K562 (cell line): ENCODE data around the gene ADORA1. TPM values are rescaled to one million over a fixed set of nuclear protein-coding genes. Genes with fewer than 3 reads are reported as not detected.

ENCODE experiments used
- ATAC-seq: fragments of 200-7000 bp; cut with Tn5 transposase; 3 replicates; pipeline ENCODE4 v1.9.1; 2020; ENCODE audit warnings: moderate library complexity
- BruUV-seq: library from RNA; stranded (reverse); fragments of 400-500 nt; replicated peaks from 2 replicates; lab custom pipeline; 2021; lab: Mats Ljungman, UMichigan
- CTCF ChIA-PET: fragments of 300-600 bp; formaldehyde crosslinking; extraction: SDS; loops from one replicate; lab custom pipeline; 2021; ENCODE audit warnings: low intra/inter-chr PET ratio; lab: Yijun Ruan, JAX
- POLR2A ChIA-PET: fragments of 300-600, 350-650 bp; sonication (Branson Sonifier 250); formaldehyde crosslinking; extraction: SDS; loops from one replicate; lab custom pipeline; 2021; ENCODE audit warnings: antibody characterized with exemption, inconsistent platforms; lab: Yijun Ruan, JAX
- DNase-seq, 4 experiments: peaks; one replicate each; pipeline versions ENCODE4 v3.0.0 to v3.0.0-alpha.2; 2011 to 2018; ENCODE audit warnings: low spot score in 3 of 4, mixed read lengths in 3 of 4; ENCODE audit errors: extremely low read depth in 1 of 4
- FAIRE-seq: peaks from 2 replicates; lab custom pipeline; 2011; peaks lifted over from hg19 to GRCh38; lab: Jason Lieb, UNC
- H2AFZ ChIP-seq: 2 replicates; pipeline ENCODE4 v1.6.0; 2011; ENCODE audit warnings: low read depth, low read length, control low read depth, inconsistent platforms
- H3K27ac ChIP-seq: fragments of 200-600 bp; 3 replicates; pipeline ENCODE4 v1.8.0; 2011; ENCODE audit warnings: low read depth, mild to moderate bottlenecking, control low read depth, inconsistent platforms, low read length, moderate library complexity, mixed read lengths; ENCODE audit errors: extremely low read depth
- H3K27me3 ChIP-seq, 2 experiments: fragments of 300-600 bp in 1 of 2; 2 replicates in 1 of 2; 3 replicates in 1 of 2; pipeline versions ENCODE4 v1.6.0 to v1.8.0; 2011; ENCODE audit warnings: inconsistent platforms in 2 of 2, low read length in 2 of 2, mild to moderate bottlenecking in 1 of 2, mixed read lengths in 1 of 2, moderate library complexity in 1 of 2; ENCODE audit not compliant: control insufficient read depth in 2 of 2, insufficient read depth in 2 of 2
- H3K36me3 ChIP-seq: fragments of 300-600 bp; 3 replicates; pipeline ENCODE4 v1.8.0; 2011; ENCODE audit warnings: mild to moderate bottlenecking, low read length, inconsistent platforms; ENCODE audit not compliant: control insufficient read depth, insufficient read depth
- H3K4me1 ChIP-seq, 2 experiments: fragments of 200-600 bp in 1 of 2; replicated peaks in 1 of 2; 2 replicates in 1 of 2; 3 replicates in 1 of 2; pipeline versions ENCODE4 v1.5.1 to v1.8.0; 2011; ENCODE audit warnings: inconsistent platforms in 2 of 2, low read length in 2 of 2, mild to moderate bottlenecking in 1 of 2, mixed read lengths in 1 of 2, moderate library complexity in 1 of 2; ENCODE audit not compliant: control insufficient read depth in 2 of 2, insufficient read depth in 2 of 2
- H3K4me2 ChIP-seq: 2 replicates; pipeline ENCODE4 v1.6.1; 2011; ENCODE audit warnings: low read length, control low read depth, inconsistent platforms, mixed read lengths; ENCODE audit not compliant: insufficient read depth
- H3K4me3 ChIP-seq: fragments of 200-600 bp; sonication (generic), shearing (Covaris generic); 2 replicates; pipeline ENCODE4 v1.5.1; 2016; ENCODE audit warnings: control low read depth, inconsistent platforms
- H3K79me2 ChIP-seq: fragments of 200-600 bp; 3 replicates; pipeline ENCODE4 v1.8.0; 2011; ENCODE audit warnings: low read length, inconsistent platforms; ENCODE audit not compliant: control insufficient read depth, insufficient read depth
- H3K9ac ChIP-seq, 2 experiments: 2 replicates each; pipeline versions ENCODE4 v1.6.0 to v1.6.1; 2011; ENCODE audit warnings: low read depth in 2 of 2, low read length in 2 of 2, control low read depth in 1 of 2, inconsistent platforms in 1 of 2, mild to moderate bottlenecking in 1 of 2, mixed read lengths in 1 of 2; ENCODE audit not compliant: insufficient read depth in 1 of 2
- H3K9me1 ChIP-seq: one replicate; pipeline ENCODE4 v1.6.0; 2011; ENCODE audit warnings: inconsistent platforms, mild to moderate bottlenecking, low read length, moderate library complexity; ENCODE audit not compliant: control insufficient read depth, insufficient read depth
- H3K9me3 ChIP-seq: replicated peaks from 2 replicates; pipeline ENCODE4 v1.5.1; 2011; ENCODE audit warnings: low read depth, low read length, inconsistent platforms; ENCODE audit not compliant: control insufficient read depth, insufficient read depth
- H4K20me1 ChIP-seq: replicated peaks from 2 replicates; pipeline ENCODE4 v1.6.1; 2011; ENCODE audit warnings: low read length, inconsistent platforms, mixed read lengths; ENCODE audit not compliant: control insufficient read depth, insufficient read depth
- BCL6 ChIP-seq: fragments of 250-450 bp; sonication (Bioruptor Pico); IDR thresholded peaks from 2 replicates; pipeline ENCODE4 v1.4.0; 2020
- FIP1L1 ChIP-seq: fragments of 200-400 bp; formaldehyde crosslinking; IDR thresholded peaks from 2 replicates; pipeline ENCODE4 v1.6.1; 2018; ENCODE audit warnings: mild to moderate bottlenecking, low read depth, low read length; ENCODE audit not compliant: poor library complexity, severe bottlenecking
- FOSL1 ChIP-seq: fragments of 200-800 bp; sonication (Bioruptor generic); conservative IDR thresholded peaks from 2 replicates; pipeline ENCODE4 v1.6.1; 2016; ENCODE audit warnings: missing genetic modification characterization, missing compliant biosample characterization
- GATAD2A ChIP-seq: fragments of 450-650 bp; IDR thresholded peaks from 2 replicates; pipeline ENCODE4 v1.6.1; 2017
- NR2C1 ChIP-seq, 2 experiments: fragments of 450-650 bp; IDR thresholded peaks; 2 replicates each; pipeline ENCODE4 v1.6.1; 2017; ENCODE audit warnings: mild to moderate bottlenecking in 2 of 2, antibody characterized with exemption in 1 of 2, inconsistent platforms in 1 of 2, missing compliant biosample characterization in 1 of 2, missing genetic modification characterization in 1 of 2
- NR2C2 ChIP-seq, 2 experiments: fragments of 200-800 bp in 1 of 2; sonication (Bioruptor generic) in 1 of 2; sonication (generic) in 1 of 2; formaldehyde crosslinking in 1 of 2; IDR thresholded peaks; 2 replicates each; pipeline versions ENCODE4 v1.6.1 to v1.8.0; 2016 to 2022; ENCODE audit warnings: mild to moderate bottlenecking in 1 of 2, missing compliant biosample characterization in 1 of 2, missing genetic modification characterization in 1 of 2, missing genetic modification reagents in 1 of 2
- NRF1 ChIP-seq, 2 experiments: fragments of 450-650 bp; IDR thresholded peaks in 1 of 2; conservative IDR thresholded peaks in 1 of 2; 2 replicates each; pipeline ENCODE4 v1.6.1; 2014; ENCODE audit warnings: mild to moderate bottlenecking in 2 of 2
- PTBP1 ChIP-seq: fragments of 200-400 bp; formaldehyde crosslinking; IDR thresholded peaks from 2 replicates; pipeline ENCODE4 v1.6.1; 2017; ENCODE audit warnings: low read depth, low read length
- RERE ChIP-seq: sonication (generic); formaldehyde crosslinking; IDR thresholded peaks from 2 replicates; pipeline ENCODE4 v1.8.0; 2023; ENCODE audit warnings: missing genetic modification reagents, mild to moderate bottlenecking, borderline replicate concordance
- SMARCE1 ChIP-seq: fragments of 450-650 bp; IDR thresholded peaks from 2 replicates; pipeline ENCODE4 v1.7.1; 2016; ENCODE audit warnings: mild to moderate bottlenecking
- SRF ChIP-seq, 2 experiments: fragments of 250-450, 450-650 bp in 1 of 2; sonication (Bioruptor Pico) in 1 of 2; sonication (generic) in 1 of 2; formaldehyde crosslinking; IDR thresholded peaks; 2 replicates each; pipeline versions ENCODE4 v1.5.0 to v1.5.1; 2020 to 2022; ENCODE audit warnings: mild to moderate bottlenecking in 1 of 2, missing genetic modification reagents in 1 of 2
- ZBTB1 ChIP-seq: sonication (generic); formaldehyde crosslinking; IDR thresholded peaks from 2 replicates; pipeline ENCODE4 v1.8.1; 2023; ENCODE audit warnings: missing genetic modification reagents, low read depth, mild to moderate bottlenecking, borderline replicate concordance
- ZNF3 ChIP-seq: fragments of 250-450 bp; sonication (Bioruptor Pico); IDR thresholded peaks from 2 replicates; pipeline ENCODE4 v1.5.0; 2021; ENCODE audit warnings: mild to moderate bottlenecking, moderate library complexity
- ZNF316 ChIP-seq: fragments of 450-650 bp; IDR thresholded peaks from 2 replicates; pipeline ENCODE4 v1.6.1; 2016
- ZNF445 ChIP-seq: fragments of 250-450 bp; sonication (Bioruptor Pico); IDR thresholded peaks from 2 replicates; pipeline ENCODE4 v1.4.0; 2020; ENCODE audit warnings: low read depth, mild to moderate bottlenecking, moderate library complexity
- WGBS: fragments of 100-300 bp; shearing (Covaris generic); methylation state at CpG from one replicate; pipeline ENCODE4 v1.1.6; 2016; ENCODE audit warnings: low coverage, mixed read lengths; ENCODE audit not compliant: insufficient coverage; ENCODE audit errors: missing lambda C conversion rate; 5-methylcytosine and 5-hydroxymethylcytosine counted together
- in situ Hi-C: fragments of 300-500 bp; cut with MboI; formaldehyde crosslinking; loops from 4 replicates; pipeline ENCODE4 v1.15.0; 2018; ENCODE audit warnings: inconsistent platforms, mixed read lengths
- intact Hi-C: fragments of 100-400 bp; cut with micrococcal nuclease; formaldehyde crosslinking; loops from 2 replicates; pipeline ENCODE4 v1.14.2; 2022
- polyA plus RNA-seq, 8 experiments: library from polyadenylated mRNA; depleted of rRNA in 4 of 8; stranded (reverse) in 5 of 8; unstranded in 3 of 8; fragments of >200 nt; fragmentation: Nextera tagmentation in 2 of 8; fragmentation: Illumina TruSeq in 1 of 8; extraction: Ambion mirVana in 2 of 8; extraction: Trizol in 1 of 8; gene quantifications; 2 replicates each; pipeline versions ENCODE4 v1.2.1 to v1.2.3, GENCODE V29; 2011 to 2014; ENCODE audit warnings: inconsistent platforms in 1 of 8, missing spikeins in 1 of 8
- total RNA-seq, 7 experiments: library from RNA; depleted of rRNA in 6 of 7; stranded (reverse); fragments of >200 nt in 6 of 7; fragmentation: Illumina TruSeq in 2 of 7; extraction: Trizol in 2 of 7; gene quantifications; 2 replicates each; pipeline versions ENCODE4 v1.2.1 to v1.2.3, GENCODE V29; 2011 to 2021; ENCODE audit warnings: low replicate concordance in 1 of 7

ADORA1 gene
- total and polyA plus RNA-seq, 9 of the 15 experiments (the other 6 are each of a cell fraction or from before 2014, with no cell fraction given): not detected

GRCh38 chr1:203163891-203164635 is 36.5 kb downstream of the ADORA1 start:
- no peaks in the 10 kb centered on the region for H3K9me3 ChIP-seq
- no peak for DNase-seq
- no peaks in the 10 kb centered on the region for H3K79me2 ChIP-seq
- no peaks in the 10 kb centered on the region for H3K9me1 ChIP-seq
- in situ Hi-C loops: no loop called here
- ATAC-seq: no peak
- peaks cover 32 to 73% of the 10 kb centered on the region in 2 experiments; a peak in 4 of 5 replicates for H3K27me3 ChIP-seq
- CTCF ChIA-PET: interaction anchor here (0.7 kb wide), 1 partner anchor 12 kb away, joined by 3 read pairs; the partner anchor contains the start of gene MYBPH
- H3K9ac ChIP-seq: no peak overlapping the region
- no peak overlapping the region for H2AFZ ChIP-seq
- POLR2A ChIA-PET: interaction anchor here (0.6 kb wide), 2 partner anchors 15 to 587 kb away, joined by 3 read pairs; no protein-coding TSS in a partner anchor
- intact Hi-C loops: loop anchor here (2.0 kb wide), 1 partner anchor 53 kb away; no protein-coding TSS in a partner anchor
- H3K4me2 ChIP-seq: no peak overlapping the region
- H3K4me3 ChIP-seq: no peak overlapping the region
- peaks cover 9% of the 10 kb centered on the region; the same call in 1 of the 2 replicates for H4K20me1 ChIP-seq
- WGBS: 1% methylated on average over 7 of the region's 7 CpGs
- H3K27ac ChIP-seq: no peak overlapping the region
- no peak for FAIRE-seq
- BruUV-seq: no TSS peak
- H3K36me3 ChIP-seq: no peaks in the 10 kb centered on the region
- peaks cover 0 to 7% of the 10 kb centered on the region in 2 experiments; a peak in 1 of 5 replicates for H3K4me1 ChIP-seq
- TF ChIP-seq GATAD2A (no peak), FIP1L1 (no peak), NRF1 (conservative IDR thresholded peaks at IDR 0.05 in 1 of 2, IDR thresholded peaks at IDR 0.05 in 1 of 2) (no peak), NR2C2 (CRISPR knock-in tag; IDR thresholded peaks at IDR 0.05) (no peak), NR2C2 (tag; IDR thresholded peaks at IDR 0.05) (peak; percentile 81), PTBP1 (no peak), NR2C1 (IDR thresholded peaks at IDR 0.05) (no peak), NR2C1 (tag; IDR thresholded peaks at IDR 0.05) (peak; percentile 49; the same call in 1 of the 2 replicates), ZBTB1 (CRISPR knock-in tag) (no peak), FOSL1 (tag) (peak; percentile 86), ZNF3 (0 out of 2 replicates have a peak, but pooled peaks have one; percentile 22), BCL6 (CRISPR knock-in tag) (peak; percentile 47; the same call in 1 of the 2 replicates), ZNF445 (CRISPR knock-in tag) (no peak), SMARCE1 (no peak), SRF (CRISPR knock-in tag; IDR thresholded peaks at IDR 0.05) (peak in 1 of 2 experiments; percentile 55; a peak in 1 of 4 replicates), RERE (CRISPR knock-in tag) (0 out of 2 replicates have a peak, but pooled peaks have one; percentile 44), ZNF316 (no peak)
